HG03558 (cell line): ENCODE data around the gene PSAP.

Source experiments
- ATAC-seq: cut with Tn5 transposase; IDR thresholded peaks from one replicate; pipeline ENCODE4 v1.9.1; 2021; ENCODE audit warnings: moderate number of reproducible peaks; ENCODE audit not compliant: unreplicated experiment; ENCODE audit errors: extremely low read depth

Gene PSAP

DNA sequence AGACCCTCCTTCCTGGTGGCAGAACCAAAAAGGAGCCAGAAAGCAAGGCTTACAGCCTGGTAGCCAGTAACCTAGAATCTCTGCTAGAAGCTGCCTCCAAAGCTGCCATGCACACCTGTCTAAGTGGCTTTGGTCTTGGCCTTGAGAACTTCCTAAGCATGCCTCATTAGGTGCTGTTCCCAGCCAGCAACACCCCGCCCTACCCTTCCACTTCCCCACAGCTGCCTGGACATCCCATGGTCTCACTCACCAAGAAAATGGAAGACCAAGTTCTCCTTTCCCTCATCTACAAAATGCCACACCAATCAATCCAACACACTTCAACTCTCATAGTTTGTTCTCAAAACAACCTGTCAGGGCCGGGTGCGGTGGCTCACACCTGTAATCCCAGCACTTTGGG is 4.2 kb downstream of the PSAP start:
- ATAC-seq = no peak

DNA sequence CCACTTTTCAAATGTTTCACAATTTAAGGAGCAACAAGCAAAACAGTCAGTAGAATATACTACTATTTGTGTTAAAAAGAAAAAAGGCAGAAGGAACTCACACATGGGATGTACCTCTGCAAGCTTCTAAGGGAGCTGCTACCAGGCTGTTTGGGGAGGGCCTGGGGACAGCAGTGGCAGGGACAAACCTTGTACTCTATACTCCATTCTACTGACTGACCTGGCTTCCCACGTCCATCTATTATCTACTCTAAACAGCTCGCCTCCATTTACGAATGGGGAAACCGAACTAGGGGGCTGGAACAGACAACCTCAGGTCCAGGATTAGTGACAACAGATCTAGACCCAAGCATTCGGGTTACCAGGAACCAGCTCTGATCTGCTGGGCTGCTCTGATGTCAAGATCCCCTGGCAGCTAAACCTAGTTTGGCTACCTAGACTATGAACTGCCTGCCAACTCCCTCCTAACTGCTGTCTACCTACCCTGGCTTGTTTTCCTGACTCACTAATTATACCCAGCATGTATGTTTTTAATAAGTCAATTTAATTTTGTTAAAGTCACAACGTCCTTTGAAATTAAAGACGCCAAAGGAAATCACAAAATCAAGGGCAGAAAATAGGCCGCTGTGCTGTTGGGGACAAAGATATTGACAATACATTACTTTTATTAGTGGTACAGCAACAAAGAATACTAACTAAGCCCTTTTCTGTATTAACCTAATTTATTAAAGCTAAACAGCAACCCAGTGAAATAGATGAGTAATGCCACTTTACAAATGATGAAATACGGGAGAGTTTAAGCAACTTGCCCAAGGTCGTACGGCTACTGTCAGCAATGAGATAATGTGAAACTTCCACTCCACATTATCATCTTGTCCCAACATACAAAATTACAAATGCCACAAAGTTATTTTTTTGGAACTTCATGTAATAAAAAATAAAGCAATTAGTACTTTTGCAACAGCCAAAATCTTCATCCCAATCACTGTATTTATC is 5.3 kb downstream of the PSAP start:
- ATAC-seq = no peak

DNA sequence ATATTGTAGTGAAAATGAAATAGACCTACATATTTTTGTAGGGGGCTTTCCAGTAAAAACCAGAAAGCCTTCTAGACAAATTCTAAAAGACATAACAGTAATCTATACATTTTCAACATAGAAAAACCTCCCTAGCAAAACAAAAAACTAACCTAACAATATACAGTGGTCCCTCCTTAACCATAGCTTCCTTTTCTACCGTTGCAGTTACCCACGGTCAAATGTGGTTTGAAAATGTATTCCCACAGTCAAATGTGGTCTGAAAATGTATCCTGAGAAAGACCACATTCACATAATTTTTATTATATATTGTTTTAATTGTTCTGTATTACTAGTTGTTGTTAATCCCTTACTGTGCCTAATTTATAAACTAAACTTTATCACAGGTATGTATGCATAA is 6.4 kb downstream of the PSAP start:
- ATAC-seq = no peak

DNA sequence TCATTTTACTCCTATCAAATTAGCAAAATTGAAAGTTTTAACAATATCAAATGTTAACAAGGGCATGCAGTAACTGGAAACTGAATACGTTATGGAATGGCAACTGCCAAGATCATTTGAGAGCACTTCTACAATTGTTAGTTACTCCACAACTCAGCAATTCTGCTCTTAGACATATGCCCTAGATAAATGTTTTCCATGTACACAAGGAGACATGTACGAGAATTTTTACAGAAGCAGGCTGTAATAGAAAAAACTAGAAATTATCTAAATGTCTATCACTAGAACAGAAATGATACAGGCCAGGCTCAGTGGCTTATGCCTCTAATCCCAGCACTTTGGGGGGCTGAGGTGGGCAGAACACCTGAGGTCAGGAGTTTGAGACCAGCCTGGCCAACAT is 7.0 kb downstream of the PSAP start:
- no peak for ATAC-seq

DNA sequence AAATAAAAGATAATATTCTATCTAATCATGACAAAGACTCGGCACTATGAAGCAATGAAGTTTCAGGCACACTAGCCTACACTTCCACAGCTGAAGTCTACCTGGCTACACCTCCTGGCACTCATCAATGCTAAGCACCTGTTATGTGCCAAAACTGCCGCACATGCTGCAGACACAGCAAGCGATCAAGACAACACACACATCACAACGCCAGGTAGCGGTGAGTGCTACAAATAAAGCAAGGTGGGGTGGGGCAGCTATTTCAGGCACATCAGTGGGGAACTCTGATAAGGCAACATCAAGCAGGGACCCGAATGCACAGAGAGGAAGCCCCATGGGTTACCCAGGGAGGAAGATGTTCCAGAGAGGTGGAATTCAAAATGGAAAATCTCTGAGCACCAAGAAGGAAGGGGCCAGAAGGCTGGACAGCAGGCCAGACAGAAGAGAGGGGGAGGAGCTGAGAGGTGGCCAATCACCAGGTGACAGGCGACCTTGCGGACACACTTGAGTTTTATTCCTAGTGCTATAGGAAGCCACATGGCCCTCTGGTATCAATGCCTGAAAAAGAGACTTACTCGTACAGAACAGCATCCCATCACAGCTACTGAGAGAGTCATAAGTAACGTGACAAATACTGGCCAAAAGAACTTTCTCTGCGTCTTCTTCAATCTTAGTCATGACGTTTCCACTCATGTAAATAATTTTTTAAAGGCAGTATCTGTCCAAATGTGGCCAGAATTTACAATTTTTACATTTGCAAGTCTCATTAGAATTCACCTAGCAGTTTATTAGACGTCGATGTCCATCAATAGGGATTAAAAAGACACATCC is 8.0 kb downstream of the PSAP start:
- ATAC-seq = no peak

DNA sequence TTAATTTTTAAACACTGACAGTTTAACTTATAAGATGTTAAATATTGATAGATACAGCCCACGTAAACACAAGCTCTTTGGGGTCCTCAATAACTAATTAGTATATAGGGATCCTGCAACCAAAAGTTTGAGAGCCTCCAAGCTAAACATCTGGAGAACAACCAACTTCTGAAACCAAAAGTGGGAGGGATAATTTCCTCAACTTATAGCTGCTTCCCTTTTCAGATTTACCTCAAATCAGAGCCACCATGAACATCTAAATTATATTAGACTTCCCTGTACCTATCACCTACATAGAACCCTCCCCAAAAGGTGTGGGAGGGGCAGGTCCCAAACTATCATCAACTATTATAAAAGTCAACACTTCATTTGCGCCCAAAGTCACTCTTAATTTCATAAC is 8.6 kb downstream of the PSAP start:
- ATAC-seq = no peak

DNA sequence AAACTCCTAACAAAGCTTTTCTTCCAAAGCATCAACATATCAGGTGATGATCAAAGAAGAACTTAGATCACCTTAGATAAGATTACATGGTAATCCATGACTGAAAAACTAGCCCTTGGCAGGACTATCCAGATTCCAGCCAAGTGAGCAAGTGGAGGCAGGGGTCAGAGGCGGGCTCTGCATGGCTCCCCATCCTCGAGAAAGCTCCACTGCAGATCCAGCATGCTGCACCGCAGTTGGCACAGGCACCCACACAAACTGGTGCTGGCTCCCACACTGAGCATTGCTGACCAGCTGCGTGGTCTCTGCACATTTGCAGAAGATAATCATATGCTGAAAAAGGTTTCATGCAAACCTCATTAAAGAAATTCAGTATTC is 10.1 kb downstream of the PSAP start:
- ATAC-seq = no peak

DNA sequence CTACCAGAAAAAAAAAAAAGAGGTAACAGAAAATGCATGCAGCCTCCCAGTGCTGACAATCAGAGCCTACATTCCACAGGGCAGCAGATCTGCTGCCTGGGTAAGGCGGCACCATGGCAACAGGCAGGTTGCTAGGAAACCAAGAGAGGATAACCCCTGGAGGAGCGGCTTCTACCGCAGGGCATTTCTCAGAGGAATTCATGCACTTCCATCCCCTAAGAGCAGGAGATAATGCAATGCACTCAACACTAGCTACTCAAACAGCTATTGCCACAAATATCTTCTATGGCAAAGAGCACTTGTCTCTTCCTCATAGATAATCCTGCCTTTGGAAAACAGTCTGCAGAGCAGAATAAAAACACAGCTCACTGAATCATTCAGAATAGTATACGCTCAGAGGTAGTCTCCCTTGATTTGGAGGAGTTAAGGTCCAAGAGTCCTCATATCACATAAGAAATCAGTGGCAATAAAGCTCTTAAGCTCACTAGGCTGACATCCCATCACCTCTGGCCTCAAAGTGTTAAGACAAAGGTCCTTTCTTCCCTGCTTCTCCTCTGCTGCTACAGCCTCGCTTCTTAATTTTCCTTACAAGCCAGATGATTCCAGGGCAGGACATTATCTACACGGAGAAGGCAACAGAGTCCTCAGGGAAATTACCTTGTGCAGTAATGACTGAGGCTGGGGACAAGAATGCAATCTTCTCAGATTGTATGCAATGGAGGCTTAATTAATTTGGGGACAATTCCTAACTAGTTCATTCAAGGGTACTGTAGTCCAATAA is 10.7 kb downstream of the PSAP start:
- ATAC-seq = no peak

DNA sequence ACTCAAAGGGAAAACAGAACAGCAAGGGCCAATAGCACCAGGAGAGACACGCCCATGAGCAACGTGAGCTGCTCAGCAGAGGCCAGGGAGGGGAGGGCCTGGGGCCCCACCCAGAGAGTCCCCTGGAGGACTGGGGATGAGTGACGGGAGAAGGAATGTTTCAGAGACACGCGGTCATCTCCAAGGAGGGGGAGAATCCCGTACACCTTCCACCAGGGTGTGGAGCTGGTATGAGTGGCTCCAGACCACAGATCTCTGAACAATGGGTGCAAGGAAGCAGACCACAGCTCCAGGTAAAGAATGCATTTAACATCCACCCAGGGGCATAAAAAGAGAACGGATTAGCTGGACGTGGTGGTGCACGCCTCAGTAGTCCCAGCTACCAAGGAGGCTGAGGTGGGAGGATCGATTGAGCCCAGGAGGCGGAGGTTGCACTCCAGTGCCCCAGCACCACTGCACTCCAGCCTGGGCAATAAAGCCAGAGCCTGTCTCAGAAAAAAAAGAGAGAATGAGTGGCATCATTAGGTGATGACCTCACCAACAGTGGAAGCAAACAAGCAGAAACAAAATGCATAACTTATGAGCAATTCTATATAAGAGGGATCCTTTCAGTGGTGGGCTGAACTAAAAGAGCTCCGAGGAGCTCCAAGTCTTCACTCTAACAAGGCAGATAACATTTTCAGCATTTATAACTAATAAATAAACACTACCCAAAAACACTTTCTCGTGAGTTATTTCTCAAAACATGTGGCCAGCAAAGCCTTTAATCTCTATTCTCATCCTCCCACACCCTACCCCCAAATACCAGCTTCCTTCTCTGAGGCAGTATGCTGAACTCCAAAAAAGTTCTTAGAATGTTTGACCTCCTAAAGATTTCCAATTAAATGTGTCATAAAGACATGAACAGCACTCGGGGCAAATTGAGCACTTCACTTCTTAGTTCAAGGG is 12.5 kb downstream of the PSAP start:
- ATAC-seq = no peak

DNA sequence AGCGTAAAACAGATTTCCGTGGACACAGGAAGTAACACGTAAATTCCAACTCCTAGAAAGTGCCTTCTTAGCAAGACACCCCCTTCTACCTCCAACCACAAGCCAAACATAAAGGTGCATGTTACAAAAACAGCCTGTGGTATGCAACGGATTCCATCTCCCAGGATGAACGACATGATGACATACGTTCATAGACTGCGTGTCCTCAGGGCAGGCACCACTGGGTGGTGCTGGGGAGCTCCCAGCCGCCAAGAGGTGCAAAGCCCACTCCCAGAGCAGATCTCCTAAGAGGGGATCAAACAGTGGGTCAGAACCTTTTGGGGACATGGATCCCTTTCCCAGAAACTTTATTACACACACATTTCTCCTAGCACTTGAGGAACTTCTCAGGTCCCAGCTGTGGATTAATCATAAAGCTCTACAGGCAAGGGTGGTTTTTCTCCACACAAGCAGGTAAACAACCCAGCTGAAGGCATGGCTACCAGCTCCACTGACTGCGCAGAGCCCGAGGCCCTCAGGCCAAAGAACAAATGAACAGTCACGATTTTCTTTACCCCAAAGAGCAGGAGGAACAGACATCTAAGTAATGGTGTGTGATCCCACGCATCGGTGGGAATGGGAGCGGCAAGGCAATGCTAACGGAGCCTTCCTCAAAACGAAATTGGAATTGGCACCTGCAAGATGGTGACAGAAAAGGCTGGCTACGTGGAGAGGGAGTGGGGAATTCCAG is 13.8 kb downstream of the PSAP start:
- no peak for ATAC-seq

DNA sequence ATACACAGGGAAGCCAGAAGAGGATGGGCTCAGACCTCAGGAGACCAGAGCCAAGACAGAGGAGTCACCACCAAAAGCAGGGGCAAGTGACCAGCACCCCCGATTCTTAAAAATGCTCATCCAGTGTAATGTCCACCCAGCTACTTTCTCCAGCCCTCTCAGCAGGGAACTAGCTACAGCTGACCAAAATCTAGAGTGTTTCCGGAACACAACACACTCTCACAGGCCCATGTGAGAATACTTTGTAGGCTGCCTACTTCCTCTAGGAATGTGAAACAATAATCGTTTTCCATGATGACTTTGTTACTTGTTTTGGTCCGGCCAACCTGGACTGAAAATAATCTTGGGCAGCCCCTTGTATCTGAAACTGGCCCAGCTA is 14.5 kb downstream of the PSAP start:
- ATAC-seq = no peak

DNA sequence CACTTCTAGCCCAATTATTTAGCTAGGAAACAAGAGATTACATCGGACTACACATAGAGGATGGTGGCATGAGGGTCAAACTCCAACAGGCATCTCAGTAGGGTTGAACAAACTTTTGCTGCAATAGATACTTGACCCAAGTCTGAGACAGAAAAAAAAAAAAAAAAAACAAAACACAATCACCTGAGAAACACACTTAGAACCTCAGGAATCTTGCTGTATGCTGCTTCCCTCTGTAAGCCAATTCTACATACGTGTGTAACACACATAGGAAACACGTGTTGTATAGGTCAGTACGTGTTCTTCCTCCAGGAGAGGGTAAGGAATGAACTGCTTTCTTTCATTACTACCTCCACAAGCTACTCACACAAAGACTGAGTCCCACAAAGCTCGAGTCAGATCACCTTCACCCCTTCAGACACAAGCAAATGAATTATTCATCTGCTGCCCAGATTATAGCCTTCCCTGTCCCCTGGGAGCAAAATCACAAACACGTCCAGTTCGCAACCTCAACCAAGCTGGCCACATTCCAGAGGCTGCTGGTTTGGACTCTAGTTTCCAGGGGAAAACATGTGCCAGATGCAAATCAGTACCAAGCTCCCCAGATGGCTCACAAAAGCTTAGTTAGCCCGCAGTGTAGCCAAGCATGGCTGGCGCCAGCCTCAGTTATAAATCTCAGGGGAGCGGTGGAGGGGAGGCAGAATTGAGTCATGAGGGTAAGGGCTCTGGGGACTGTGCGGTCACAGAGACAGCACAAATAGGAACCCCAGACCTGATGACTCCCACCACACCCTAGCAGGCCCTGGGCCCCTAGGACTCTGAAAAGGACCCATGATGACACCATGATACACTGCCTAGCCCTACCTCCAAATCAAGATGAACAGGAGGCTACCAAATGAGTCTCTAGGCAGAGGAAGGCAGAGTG is 15.1 kb downstream of the PSAP start:
- peak; percentile 72 for ATAC-seq

DNA sequence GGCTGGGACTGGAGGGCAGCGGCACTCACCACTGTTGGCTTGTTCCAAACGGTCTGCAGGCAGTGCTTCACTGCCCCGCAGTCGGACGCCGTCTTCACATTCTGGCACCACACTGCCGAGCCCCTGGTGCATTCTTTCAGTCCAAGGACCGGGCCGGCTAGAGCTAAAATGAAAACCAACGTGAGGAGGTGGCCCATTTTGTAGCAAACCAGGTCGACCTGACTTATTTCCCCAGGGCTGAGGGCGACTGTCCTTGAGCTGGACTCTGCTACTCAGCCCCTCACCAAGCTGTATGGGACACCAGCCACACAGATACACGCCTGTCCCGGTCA is 16.7 kb downstream of the PSAP start:
- ATAC-seq = no peak

DNA sequence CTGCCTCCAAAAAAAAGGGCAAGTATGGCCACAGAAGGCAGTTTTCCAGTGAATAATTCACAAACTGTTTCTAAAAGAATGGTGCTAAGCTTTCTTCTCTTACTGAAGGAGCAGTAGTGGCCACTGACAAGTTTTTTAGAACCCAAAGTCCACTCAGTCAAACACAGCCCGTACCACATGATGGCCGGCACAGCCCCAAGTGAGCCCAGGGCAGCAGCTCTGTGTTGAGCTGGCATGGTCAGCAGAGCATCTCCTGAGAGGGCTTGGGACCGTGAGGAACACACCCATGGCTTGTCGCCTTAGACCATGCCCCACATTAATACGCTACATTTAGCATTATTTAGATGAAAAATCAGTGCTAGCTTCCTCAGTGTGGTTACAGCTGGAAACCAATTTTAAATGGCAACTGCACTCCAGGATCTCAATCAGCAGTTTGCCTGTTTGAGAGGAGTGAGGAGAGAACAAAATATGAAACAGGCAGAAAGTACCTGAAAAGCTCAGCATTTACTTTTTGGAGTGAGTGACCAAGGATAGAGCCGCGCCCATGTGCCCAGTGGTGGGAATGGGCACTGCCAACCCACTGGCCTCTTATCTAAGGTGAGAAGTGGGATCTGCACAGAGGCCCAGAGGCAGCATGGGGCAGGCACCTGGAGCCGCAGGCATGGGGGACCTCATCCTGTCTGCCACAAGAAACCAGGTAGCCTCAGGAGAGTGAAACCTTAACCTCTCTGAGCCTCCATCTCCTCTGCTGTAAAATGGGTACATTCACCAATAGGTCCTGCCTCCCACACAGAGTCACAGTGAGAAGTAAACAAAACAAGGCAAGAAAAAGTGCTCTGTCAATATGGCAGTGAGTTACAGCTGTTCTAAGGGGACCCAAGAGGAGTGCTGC is 17.4 kb downstream of the PSAP start:
- ATAC-seq = no peak

DNA sequence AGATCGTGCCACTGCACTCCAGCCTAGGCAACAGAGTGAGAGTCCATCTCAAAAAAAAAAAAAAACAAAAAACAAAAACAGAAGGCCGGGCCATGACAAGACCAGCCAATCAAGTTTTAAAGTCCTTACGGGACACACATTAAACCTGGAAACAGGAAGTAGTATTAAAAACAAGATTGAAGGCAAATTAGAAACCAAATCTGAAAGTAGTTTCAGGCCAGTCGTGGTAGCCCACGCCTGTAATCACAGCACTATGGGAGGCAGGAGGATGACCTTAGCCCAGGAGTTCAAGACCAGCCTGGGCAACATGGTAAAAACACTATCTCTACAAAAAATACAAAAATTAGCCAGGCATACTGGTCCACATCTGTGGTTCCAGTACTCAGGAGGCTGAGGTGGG is 18.1 kb downstream of the PSAP start:
- no peak for ATAC-seq

DNA sequence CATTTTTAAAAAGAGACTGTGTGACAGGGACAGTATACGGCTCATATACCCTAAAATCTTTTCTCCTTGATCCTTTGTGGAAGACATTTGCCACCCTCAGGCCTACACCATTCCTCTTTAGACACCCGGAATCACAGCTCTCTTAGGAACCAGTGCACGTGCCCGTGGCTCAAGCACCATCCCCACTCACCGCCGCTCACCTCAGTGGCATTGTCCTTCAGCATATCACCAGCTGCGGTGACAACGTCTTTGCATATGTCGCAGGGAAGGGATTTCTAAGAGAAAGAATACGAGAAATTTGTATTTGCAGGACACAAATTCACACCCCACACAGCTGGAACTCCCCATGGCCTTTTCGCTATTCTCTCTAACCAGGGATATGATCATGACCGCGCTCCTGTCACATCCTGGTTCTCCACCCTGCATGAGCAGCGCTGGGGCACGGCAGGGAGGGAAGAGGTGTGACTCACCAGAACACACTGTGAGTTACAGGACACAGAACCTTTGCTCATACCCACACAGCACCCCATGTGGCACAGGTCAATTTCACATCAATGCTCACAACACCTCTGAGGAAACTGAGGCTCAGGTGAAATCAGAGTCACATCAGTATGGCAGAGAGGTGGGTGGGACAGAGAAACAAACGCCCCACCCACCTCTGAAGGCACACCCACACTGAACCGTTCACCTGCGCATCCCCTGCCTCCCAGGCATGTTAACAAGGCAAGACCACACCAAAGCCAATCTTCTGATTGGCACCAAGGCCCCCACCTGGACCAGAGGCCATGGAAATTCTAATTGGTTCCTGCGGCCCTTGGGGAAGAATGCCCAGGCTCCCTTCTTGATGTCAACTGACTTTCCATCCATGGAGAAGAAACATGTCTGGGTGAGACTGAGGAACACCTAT is 19.2 kb downstream of the PSAP start:
- no peak for ATAC-seq
